GM19438 (cell line): ENCODE measurements around the gene LSM14B.

Source experiments
- ATAC-seq: cut with Tn5 transposase; IDR thresholded peaks from one replicate; pipeline ENCODE4 v1.9.1; 2021; ENCODE audit warnings: low read depth; ENCODE audit not compliant: unreplicated experiment

The LSM14B gene

DNA sequence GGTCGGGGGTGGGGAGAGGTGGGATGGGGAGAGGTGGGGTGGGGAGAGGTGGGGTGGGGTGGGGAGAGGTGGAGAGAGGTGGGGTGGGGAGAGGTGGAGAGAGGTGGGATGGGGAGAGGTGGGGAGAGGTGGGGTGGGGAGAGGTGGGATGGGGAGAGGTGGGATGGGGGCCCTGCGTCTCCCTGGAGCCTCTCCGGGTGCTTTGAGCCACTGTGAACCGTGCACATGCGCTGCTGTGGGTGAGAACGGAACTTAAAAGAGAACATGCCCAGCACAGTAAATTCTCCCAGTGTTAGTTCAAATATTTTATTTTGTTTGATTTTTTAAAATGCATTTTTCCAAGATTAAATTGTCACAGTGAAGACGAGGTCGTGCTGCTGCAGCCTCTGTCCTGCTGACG is 38.0 kb downstream of the LSM14B start:
- no peak for ATAC-seq

DNA sequence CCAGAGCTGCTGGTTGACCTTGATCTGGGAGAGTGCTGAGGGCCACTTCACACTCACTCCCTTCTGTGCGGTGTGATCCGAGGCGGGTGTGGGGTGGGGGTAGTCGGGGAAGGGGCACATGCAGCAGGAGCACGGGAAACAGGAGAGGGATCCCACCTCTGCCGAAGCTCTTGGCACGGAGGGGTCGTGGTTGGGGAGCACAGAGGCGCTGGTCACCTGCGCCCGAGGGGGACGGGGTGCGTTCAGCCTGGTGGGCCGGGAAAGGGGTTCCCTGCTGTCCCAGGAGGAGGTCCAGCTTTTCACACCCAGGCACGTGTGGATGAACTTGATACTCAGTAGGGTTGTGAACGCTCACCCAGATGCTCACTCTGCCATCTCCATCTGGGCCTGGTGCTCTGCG is 38.6 kb downstream of the LSM14B start:
- ATAC-seq: no peak

- ATAC-seq: no peak
Observed at GRCh38 chr20:62161347-62161746, 39.1 kb downstream of the LSM14B start.

DNA sequence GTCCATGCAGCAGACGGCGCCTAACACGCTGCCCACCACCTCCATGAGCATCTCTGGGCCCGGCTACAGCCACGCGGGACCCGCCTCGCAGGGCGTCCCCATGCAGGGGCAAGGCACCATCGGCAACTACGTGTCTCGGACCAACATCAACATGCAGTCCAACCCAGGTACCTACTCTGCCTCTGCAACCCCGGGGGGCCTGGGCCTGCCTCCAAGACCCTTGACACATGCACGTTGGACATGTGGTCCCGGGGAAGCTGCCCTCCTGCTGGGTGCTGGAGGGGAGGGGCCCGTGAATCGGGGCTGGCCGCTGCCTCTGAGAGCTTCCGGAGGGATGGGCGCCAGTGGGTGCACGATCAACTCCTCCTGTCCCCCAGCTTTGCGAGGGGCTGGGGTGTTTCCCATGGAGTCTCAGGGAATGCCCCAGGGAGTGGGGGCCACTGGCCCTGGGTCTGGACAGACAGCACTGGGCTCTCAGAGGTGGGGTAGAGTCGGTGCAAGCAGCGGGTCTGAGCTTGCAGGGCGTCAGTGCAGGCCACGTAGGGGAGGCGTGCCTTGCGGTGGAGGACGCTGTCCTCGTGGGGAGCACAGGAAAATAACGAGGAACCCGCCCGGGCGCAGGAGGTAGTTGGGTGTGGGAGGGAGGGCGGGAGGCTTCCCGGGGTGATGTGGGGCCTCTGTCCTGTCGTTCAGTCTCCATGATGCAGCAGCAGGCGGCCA is 40.6 kb downstream of the LSM14B start:
- no peak for ATAC-seq

GRCh38 chr20:62163485-62163865 is 41.2 kb downstream of the LSM14B start:
- ATAC-seq: no peak

- no peak for ATAC-seq
Observed at GRCh38 chr20:62163986-62164762, 41.9 kb downstream of the LSM14B start.

DNA sequence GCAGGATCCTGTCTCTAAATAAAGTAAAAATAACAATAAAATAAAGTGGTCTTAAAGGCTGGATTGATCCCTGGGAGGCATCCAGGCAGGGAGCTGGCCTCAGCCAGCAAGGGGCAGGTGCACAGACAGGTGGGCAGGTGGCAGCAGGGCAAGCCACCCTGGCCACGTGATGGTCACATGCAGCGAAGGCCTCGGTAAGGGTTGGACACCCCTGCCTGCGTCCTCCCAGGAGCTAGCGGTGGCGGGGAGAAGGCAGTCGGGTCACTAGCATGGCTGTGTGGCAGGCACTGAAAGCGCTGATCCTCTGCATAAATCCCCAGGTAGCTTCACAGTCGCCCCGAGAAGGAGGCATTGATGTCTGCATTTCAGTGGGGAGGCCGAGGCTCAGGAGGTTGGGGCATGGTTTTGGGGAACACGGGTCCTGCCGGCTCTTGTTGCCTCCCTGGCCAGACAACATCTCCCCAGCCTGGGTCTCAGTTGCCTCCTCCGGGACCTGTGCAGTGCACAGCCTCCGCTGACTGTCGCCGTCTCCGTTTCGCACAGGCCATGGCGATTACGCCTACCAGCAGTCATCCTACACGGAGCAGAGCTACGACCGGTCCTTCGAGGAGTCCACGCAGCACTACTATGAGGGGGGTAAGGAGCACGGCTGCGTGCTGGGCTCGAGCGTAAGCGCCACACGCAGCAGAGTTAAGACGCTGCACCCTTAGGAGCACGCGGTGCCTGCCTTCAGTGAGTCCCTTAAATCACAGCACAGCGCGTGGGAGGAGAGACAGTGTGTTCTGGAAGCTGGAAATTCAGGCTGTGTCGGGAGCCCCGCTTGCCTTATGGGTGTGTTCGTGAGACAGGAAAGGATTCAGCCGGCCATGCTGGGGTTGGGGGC is 42.8 kb downstream of the LSM14B start:
- no peak for ATAC-seq

GRCh38 chr20:62165762-62166399 is 43.6 kb downstream of the LSM14B start:
- ATAC-seq: no peak

DNA sequence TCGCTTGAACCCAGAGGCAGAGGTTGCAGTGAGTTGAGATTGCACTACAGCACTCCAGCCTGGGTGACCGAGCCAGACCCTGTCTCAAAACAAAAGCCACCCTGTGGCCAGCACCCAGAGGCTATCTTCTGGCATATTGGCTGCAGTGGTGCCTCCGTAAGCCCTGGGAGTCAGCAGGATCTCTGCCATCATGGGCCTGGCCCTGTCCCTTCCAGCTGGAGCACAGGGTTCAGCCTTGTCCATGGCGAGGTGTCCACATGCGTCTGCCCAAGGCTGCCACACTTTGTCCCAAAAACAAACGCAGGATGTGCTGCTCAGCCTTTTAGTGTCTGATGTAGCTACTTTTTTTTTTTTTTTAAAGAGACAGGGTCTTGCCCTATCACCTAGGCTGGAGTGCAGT is 45.2 kb downstream of the LSM14B start:
- ATAC-seq: no peak

DNA sequence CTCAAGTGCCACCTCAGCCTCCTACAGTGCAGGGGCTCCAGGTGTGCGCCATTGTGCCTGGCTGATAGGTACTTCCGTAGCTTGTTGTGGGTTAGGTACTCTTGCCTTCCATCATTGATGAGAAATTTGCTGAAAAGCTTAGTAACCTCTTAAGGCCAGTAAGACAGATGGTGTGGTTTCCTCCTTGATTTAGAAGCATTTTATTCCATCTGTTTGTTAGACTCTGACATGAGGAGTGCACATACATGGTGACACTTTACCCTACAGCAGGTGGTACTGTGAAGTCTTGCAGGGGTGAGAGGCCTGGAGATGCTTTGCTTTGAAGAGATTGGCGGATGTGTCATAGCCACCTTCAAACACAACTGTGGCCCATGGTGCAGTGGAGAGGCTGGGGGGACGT is 45.8 kb downstream of the LSM14B start:
- ATAC-seq: no peak

DNA sequence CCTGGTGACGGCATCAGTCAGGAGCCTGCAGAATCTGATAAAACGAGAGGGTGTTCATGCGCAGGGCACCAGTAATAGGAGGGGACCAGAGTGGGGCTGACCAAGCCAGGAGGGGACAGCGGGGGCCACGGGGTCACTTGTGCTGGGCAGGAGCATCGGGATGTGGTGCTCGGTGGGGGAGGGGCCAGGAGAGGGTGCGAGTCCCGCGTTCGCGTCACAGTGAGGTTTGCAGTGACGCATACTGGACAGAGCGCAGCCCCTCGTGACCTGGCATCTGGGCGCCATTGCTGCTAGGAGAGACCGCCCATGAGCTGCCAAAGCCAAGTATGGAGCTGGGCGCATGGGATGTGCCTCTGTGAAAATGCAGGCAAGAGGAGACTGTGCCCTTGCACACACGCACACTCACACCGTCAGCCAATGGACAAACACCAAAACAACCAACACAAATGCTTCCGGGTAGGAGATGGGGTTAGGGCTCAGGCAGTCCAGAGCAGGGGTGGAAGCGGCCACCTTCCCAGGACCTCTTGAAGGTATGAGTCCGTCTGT is 46.7 kb downstream of the LSM14B start:
- ATAC-seq: no peak

DNA sequence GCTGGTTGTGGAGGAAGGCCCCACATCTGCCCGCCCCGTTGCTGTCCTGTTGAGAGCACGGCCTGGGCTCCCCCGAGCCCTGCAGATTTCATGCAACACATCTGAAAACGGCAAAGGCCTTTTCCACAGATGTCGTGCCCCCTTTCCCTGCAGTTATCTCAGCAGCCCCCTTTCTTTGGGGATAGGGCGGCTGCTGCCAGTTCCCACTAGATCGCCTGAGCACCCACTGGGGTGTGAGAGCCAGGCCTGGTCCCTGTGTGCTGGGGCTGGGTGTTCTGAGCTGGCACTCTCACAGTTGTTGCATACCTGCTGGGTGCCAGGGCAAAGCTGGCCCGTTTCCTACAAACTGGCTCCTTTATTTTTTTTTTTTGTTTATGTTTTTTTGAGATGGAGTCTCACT is 48.3 kb downstream of the LSM14B start:
- no peak for ATAC-seq

- ATAC-seq: no peak
Observed at GRCh38 chr20:62171245-62171644, 49.0 kb downstream of the LSM14B start.

DNA sequence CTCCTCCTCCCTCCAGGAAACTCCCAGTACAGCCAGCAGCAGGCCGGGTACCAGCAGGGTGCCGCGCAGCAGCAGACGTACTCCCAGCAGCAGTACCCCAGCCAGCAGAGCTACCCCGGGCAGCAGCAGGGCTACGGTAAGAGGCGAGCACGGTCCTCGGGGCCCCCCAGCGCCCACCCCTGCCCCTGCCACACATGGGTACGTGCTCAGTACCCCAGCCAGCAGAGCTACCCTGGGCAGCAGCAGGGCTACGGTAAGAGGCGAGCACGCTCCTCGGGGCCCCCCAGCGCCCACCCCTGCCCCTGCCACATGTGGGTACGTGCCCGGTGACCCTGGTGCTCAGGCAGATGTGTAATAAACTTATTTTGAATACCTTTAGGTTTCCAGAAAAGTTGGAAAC is 50.4 kb downstream of the LSM14B start:
- no peak for ATAC-seq

DNA sequence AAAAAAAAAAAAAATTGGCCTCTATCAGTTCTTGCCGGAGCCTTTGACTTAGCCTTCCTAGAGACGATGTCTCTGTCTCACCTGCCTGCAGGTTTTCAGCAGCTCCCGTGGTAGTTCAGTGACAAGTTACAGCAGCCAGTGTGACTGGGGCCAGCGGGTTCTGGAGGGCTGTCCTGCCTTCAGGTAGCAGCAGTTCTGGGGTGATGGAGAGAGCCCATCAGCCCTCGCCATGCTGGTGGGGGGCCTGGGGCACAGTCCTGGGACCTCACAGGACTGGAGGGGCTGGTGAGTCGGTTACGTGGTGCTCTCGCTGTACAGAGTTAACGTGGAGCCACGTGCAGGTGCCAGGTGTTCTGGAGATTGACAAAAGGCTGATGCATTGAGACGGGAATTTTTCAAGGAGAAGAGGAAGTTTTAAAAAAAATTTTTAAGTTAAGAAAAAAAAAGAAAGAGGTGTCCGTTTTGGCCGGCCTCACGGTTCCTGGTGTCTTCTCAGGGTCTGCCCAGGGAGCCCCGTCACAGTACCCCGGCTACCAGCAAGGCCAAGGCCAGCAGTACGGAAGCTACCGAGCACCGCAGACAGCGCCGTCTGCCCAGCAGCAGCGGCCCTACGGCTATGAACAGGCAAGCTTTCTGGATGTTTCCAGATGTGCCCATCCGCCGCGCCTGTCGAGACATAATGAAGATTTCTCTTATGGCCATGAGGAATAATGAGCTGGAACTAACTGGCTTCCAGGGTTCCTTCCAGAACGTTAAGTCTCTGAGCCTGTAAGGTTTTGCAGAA is 51.9 kb downstream of the LSM14B start:
- ATAC-seq: no peak

GRCh38 chr20:62174870-62175624 is 52.8 kb downstream of the LSM14B start:
- no peak for ATAC-seq

DNA sequence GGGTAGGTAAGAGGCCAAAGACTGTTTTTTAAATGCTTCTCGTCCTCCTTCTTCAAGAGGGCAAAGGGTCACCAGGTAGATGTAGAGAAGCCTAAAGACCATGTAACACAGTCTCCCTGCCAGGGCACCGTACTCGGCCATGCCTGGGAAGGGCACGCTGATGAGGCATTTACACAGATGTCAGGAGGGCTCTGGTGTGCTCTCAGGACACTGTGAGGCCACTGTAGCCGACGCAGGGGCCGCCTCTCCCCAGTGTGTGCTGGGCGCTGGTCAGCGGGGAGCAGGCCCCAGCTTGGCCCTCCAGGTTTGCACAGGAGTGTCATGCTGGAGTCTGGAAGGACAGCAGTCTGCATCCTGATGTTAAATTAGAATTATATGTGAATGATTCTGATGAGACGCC is 53.4 kb downstream of the LSM14B start:
- ATAC-seq: no peak

GRCh38 chr20:62176866-62177265 is 54.6 kb downstream of the LSM14B start:
- no peak for ATAC-seq

DNA sequence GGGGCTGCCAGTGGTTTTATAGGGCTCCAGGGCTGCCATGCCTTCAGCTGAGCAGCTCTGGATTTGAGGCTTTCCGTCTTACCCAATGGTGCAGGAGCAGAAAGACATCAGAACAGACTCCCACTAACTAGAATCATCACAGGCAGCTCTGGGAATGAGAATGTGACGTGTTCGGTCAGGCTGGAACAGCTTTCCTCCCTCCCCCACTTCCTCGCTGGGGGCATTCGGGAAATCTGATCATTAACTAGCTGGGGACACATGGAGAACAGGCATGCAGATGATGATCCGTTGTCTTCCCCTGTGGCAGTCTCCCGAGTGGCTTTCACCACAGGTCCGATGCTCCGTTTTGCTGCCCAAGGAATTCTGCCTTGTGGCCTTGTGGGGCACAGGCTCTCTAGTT is 55.0 kb downstream of the LSM14B start:
- ATAC-seq: no peak
